Measurements from ENCODE around the gene SPRING1.

DNA sequence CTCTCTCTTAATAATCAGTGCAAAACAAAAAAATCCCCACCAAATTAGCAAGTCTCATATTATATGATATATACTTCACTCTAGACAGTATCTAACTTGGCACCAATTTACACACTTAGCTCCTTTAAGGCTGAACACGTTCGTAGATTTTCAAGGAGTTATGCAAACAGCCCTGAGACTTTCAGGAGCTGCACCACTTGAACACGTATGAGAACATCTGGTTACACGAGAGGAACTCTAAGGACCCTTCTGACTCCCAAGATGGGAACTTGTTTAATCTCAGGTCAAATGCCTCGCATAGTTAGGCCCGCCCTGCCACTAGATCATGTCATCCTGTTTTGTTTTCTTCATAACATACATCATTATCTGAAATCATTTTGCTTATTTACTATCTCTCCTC is 10.0 kb downstream of the SPRING1 start:
- TF ChIP-seq, protein P1, sequence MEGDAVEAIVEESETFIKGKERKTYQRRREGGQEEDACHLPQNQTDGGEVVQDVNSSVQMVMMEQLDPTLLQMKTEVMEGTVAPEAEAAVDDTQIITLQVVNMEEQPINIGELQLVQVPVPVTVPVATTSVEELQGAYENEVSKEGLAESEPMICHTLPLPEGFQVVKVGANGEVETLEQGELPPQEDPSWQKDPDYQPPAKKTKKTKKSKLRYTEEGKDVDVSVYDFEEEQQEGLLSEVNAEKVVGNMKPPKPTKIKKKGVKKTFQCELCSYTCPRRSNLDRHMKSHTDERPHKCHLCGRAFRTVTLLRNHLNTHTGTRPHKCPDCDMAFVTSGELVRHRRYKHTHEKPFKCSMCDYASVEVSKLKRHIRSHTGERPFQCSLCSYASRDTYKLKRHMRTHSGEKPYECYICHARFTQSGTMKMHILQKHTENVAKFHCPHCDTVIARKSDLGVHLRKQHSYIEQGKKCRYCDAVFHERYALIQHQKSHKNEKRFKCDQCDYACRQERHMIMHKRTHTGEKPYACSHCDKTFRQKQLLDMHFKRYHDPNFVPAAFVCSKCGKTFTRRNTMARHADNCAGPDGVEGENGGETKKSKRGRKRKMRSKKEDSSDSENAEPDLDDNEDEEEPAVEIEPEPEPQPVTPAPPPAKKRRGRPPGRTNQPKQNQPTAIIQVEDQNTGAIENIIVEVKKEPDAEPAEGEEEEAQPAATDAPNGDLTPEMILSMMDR (IDR thresholded peaks at IDR 0.05; ENCODE audit: low read depth, low read length, missing input control), result no peak
- TF ChIP-seq REST (IDR thresholded peaks at IDR 0.05) (no peak), EGR1 (IDR thresholded peaks at IDR 0.05; ENCODE audit: low read depth in 2 of 2) (no peak), TAF1 (conservative IDR thresholded peaks at IDR 0.05) (no peak), YY1 (IDR thresholded peaks at IDR 0.05) (no peak), RAD21 (IDR thresholded peaks at IDR 0.05) (no peak)
